ENCODE data around the gene RCBTB2. TPM values are rescaled to one million over a fixed set of nuclear protein-coding genes. Genes with fewer than 3 reads are reported as not detected.

RCBTB2 gene
- total RNA-seq, 2 donors from 2014 or later = 1.6 to 6.0 TPM

DNA sequence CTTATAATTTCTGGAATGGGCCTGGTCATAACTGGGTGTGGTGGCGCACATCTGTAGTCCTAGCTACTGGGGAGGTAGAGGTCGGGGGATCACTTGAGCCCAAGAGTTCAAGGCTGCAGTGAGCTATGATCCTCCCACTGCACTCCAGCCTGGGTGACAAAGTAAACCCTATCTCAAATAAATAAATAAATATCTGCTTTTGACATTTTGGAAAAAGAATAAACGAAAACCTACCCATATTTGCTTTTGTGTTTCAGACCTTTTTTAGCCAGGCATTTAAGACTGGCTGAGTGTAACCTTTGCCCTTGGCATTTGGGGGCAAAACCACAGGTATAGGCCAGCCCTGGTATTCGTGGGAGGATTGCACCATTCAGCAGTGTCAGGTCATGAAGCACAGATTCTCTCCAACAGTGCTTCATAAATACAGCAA lies 14.8 kb upstream of the RCBTB2 start:
- Histone ChIP-seq H3K9me3 (peaks cover 0 to 20% (median 0%) of the 10 kb centered on the region in 3 donors), H3K27ac (no peak overlapping the region), H3K4me3 (no peak overlapping the region), H3K36me3 (replicated peaks in 1 of 2; ENCODE audit: insufficient read depth in 1 of 2, low read depth in 2 of 2) (no peaks in the 10 kb centered on the region), H3K27me3 (no peaks in the 10 kb centered on the region), H3K4me1 (peaks cover 2% of the 10 kb centered on the region)
- 63 to 73% methylated on average over 4 of the region's 4 CpGs for WGBS, 2 donors
- DNase-seq (no peak), ATAC-seq (no peak)
- no peak for TF ChIP-seq POLR2A (IDR thresholded peaks at IDR 0.05)
- TF ChIP-seq, protein P1, sequence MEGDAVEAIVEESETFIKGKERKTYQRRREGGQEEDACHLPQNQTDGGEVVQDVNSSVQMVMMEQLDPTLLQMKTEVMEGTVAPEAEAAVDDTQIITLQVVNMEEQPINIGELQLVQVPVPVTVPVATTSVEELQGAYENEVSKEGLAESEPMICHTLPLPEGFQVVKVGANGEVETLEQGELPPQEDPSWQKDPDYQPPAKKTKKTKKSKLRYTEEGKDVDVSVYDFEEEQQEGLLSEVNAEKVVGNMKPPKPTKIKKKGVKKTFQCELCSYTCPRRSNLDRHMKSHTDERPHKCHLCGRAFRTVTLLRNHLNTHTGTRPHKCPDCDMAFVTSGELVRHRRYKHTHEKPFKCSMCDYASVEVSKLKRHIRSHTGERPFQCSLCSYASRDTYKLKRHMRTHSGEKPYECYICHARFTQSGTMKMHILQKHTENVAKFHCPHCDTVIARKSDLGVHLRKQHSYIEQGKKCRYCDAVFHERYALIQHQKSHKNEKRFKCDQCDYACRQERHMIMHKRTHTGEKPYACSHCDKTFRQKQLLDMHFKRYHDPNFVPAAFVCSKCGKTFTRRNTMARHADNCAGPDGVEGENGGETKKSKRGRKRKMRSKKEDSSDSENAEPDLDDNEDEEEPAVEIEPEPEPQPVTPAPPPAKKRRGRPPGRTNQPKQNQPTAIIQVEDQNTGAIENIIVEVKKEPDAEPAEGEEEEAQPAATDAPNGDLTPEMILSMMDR (IDR thresholded peaks at IDR 0.05) = no peak
- intact Hi-C loops (cut with DNase I) = no loop called here

DNA sequence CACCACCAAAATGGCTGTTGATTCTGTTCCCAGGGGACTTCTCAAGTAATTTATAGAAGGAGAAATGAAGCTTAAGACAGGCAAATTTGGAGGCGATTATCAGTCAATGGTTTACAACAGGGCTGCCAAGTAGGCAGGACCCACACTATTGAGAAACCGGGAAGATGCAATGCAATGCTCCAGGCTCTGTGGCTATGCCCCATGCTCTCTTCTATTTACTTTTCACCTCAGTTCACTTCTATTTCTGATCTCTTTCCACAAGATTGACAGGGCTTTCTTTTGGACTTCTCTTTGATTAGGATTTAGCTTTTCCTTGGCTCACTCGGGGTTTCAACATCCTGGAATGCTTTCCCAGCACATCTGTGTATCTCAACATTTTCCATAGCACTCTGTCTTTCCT lies 12.7 kb upstream of the RCBTB2 start:
- ATAC-seq = no peak
- no peaks in the 10 kb centered on the region for H3K27me3 ChIP-seq
- intact Hi-C loops (cut with DNase I) = no loop called here
- no peak for DNase-seq
- TF ChIP-seq, protein P1 (IDR thresholded peaks at IDR 0.05) = no peak
- no peak for TF ChIP-seq POLR2A (IDR thresholded peaks at IDR 0.05)
- H3K4me1 ChIP-seq = peaks cover 5% of the 10 kb centered on the region
- H3K4me3 ChIP-seq = no peak overlapping the region
- WGBS, 2 donors = 75 to 85% methylated on average over 3 of the region's 3 CpGs
- H3K9me3 ChIP-seq = peaks cover 0 to 1% (median 0%) of the 10 kb centered on the region in 3 donors
- no peak overlapping the region for H3K27ac ChIP-seq
- H3K36me3 ChIP-seq (replicated peaks in 1 of 2; ENCODE audit: insufficient read depth in 1 of 2, low read depth in 2 of 2) = no peaks in the 10 kb centered on the region

DNA sequence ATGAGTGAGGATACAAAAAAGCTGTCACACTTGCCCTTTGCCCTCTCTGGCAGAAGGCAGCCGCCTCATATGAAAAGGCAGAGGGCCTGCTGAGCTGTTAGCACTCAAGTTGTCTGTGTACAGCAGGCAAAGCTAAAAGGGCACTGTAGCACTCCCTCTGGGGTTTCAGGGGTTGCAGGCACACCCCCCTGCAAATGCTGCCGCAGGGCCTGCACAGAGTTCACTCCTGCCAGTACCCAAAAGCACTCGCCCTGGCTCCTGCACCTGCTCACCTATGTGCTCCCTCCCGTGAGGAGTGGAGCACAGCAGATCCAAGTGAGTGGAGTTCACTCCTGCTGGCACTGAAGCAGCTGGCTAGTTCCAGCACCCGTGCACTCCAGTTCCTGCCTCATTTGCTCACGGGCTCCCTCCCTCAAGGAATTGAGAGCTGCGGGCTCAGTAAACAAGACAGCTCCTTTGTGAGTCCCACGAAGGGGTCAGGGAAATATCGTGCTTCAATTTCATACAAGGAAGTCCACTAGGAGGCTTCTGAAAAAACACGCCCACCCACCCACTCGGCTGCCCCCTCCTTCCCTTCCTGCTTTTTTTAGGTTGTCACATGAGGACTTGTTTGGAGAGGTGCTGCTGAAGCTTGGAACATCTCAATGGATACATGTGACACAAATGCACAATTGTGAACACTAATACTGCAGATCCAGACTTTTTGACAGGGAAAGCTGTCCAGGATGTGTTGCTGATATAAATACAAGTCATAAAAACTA lies 9.9 kb upstream of the RCBTB2 start:
- peak overlapping the region in 3 of 4 donors; percentile 16 to 52 (median 20) for H3K27ac ChIP-seq
- TF ChIP-seq, protein P1 (IDR thresholded peaks at IDR 0.05) = no peak
- no peak for TF ChIP-seq POLR2A (IDR thresholded peaks at IDR 0.05)
- H3K9me3 ChIP-seq = no peaks in the 10 kb centered on the region
- H3K27me3 ChIP-seq = no peaks in the 10 kb centered on the region
- H3K4me3 ChIP-seq = no peak overlapping the region
- intact Hi-C loops (cut with DNase I) = no loop called here
- ATAC-seq (peak; percentile 30), DNase-seq (peak in 3 of 4 donors; percentile 51 to 63 (median 60))
- 12 to 13% methylated on average over 10 to 11 of the region's 11 CpGs for WGBS, 2 donors
- peaks cover 5% of the 10 kb centered on the region for H3K4me1 ChIP-seq
- H3K36me3 ChIP-seq (replicated peaks in 1 of 2; ENCODE audit: insufficient read depth in 1 of 2, low read depth in 2 of 2) = no peaks in the 10 kb centered on the region

DNA sequence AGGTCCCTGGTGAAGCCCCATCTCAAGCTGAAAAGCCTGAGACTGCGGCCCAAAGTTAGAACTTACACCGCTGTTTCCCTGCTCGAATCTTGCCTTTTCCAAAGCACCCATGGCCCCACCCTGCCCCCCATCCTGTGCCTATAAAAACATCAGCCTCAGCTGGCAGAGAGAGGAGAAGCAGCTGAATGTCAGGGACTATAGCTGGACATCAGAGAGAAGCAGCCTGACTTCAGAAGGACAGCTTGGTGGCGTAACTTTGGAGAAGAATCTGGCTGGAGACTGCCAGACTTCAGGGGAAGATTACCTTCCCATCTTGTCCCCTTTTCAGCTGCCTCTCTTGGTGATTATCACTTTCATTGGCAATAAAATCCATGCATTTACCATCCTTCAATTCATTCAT lies 9.3 kb upstream of the RCBTB2 start:
- Histone ChIP-seq H3K4me3 (no peak overlapping the region), H3K36me3 (replicated peaks in 1 of 2; ENCODE audit: insufficient read depth in 1 of 2, low read depth in 2 of 2) (no peaks in the 10 kb centered on the region), H3K27ac (peak overlapping the region in 1 of 4 donors; percentile 52), H3K9me3 (no peaks in the 10 kb centered on the region), H3K27me3 (no peaks in the 10 kb centered on the region), H3K4me1 (peaks cover 5% of the 10 kb centered on the region)
- DNase-seq (no peak), ATAC-seq (no peak)
- 92 to 96% methylated on average over 4 of the region's 4 CpGs for WGBS, 2 donors
- intact Hi-C loops (cut with DNase I) = no loop called here
- TF ChIP-seq, protein P1 (IDR thresholded peaks at IDR 0.05) = no peak
- TF ChIP-seq POLR2A (IDR thresholded peaks at IDR 0.05) = no peak

DNA sequence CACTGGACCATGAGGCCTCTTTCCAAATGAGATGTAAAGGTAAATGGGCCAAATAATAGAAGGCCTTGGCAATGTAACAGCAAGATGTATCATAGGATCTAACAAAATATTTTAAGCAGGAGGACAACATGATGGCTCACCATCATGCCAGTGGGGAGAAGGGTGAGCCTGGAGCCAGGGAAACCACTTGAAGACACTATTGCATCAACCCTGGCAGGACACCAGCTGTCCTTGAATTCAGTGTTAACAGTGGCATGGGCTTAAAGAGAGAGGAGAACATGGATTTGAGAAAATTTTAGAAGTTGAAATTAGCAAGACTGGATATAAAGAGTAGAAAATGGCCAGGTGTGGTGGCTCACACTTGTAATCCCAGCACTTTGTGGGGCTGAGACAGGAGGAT lies 6.7 kb upstream of the RCBTB2 start:
- intact Hi-C loops (cut with DNase I) = no loop called here
- H3K27ac ChIP-seq = no peak overlapping the region
- no peaks in the 10 kb centered on the region for H3K27me3 ChIP-seq
- H3K36me3 ChIP-seq (replicated peaks in 1 of 2; ENCODE audit: insufficient read depth in 1 of 2, low read depth in 2 of 2) = no peaks in the 10 kb centered on the region
- H3K4me1 ChIP-seq = peaks cover 5% of the 10 kb centered on the region
- TF ChIP-seq, protein P1 (IDR thresholded peaks at IDR 0.05) = no peak
- no peak for TF ChIP-seq POLR2A (IDR thresholded peaks at IDR 0.05)
- H3K9me3 ChIP-seq = no peaks in the 10 kb centered on the region
- ATAC-seq (no peak), DNase-seq (no peak)
- no peak overlapping the region for H3K4me3 ChIP-seq
